ENCODE results near the gene GNAZ. TPM values are rescaled to one million over a fixed set of nuclear protein-coding genes. Genes with fewer than 3 reads are reported as not detected.

GNAZ gene
- total RNA-seq, 1 donor: 1.1 TPM

GRCh38 chr22:23075525-23076216 is 5.4 kb downstream of the GNAZ start:
- DNase-seq (ENCODE audit: low read depth in 2 of 3, low spot score in 2 of 3): no peak

GRCh38 chr22:23076896-23077572 is 6.7 kb downstream of the GNAZ start:
- DNase-seq (ENCODE audit: low read depth in 2 of 3, low spot score in 2 of 3): no peak

GRCh38 chr22:23077627-23078461 is 7.5 kb downstream of the GNAZ start:
- DNase-seq (ENCODE audit: low read depth in 2 of 3, low spot score in 2 of 3): no peak

- no peak for DNase-seq (ENCODE audit: low read depth in 2 of 3, low spot score in 2 of 3)
Measured at GRCh38 chr22:23078462-23078787, 8.1 kb downstream of the GNAZ start.

- DNase-seq (ENCODE audit: low read depth in 2 of 3, low spot score in 2 of 3): no peak
Measured at GRCh38 chr22:23079240-23079768, 9.0 kb downstream of the GNAZ start.

- DNase-seq (ENCODE audit: low read depth in 2 of 3, low spot score in 2 of 3): no peak
Measured at GRCh38 chr22:23079814-23080521, 9.6 kb downstream of the GNAZ start.

- DNase-seq (ENCODE audit: low read depth in 2 of 3, low spot score in 2 of 3): no peak
Measured at GRCh38 chr22:23080613-23081290, 10.4 kb downstream of the GNAZ start.

- no peak for DNase-seq (ENCODE audit: low read depth in 2 of 3, low spot score in 2 of 3)
Measured at GRCh38 chr22:23082534-23083314, 12.4 kb downstream of the GNAZ start.

GRCh38 chr22:23083315-23084021 is 13.1 kb downstream of the GNAZ start:
- no peak for DNase-seq (ENCODE audit: low read depth in 2 of 3, low spot score in 2 of 3)

- DNase-seq (ENCODE audit: low read depth in 2 of 3, low spot score in 2 of 3): no peak
Measured at GRCh38 chr22:23084453-23085350, 14.4 kb downstream of the GNAZ start.

- DNase-seq (ENCODE audit: low read depth in 2 of 3, low spot score in 2 of 3): no peak
Measured at GRCh38 chr22:23085351-23085671, 15.0 kb downstream of the GNAZ start.

GRCh38 chr22:23085785-23086184 is 15.5 kb downstream of the GNAZ start:
- no peak for DNase-seq (ENCODE audit: low read depth in 2 of 3, low spot score in 2 of 3)

- no peak for DNase-seq (ENCODE audit: low read depth in 2 of 3, low spot score in 2 of 3)
Measured at GRCh38 chr22:23086263-23086662, 15.9 kb downstream of the GNAZ start.

GRCh38 chr22:23086787-23087186 is 16.5 kb downstream of the GNAZ start:
- DNase-seq (ENCODE audit: low read depth in 2 of 3, low spot score in 2 of 3): peak in 2 of 3 donors; percentile 59 to 79

GRCh38 chr22:23088199-23088604 is 17.9 kb downstream of the GNAZ start:
- peak in 2 of 3 donors; percentile 25 to 31 for DNase-seq (ENCODE audit: low read depth in 2 of 3, low spot score in 2 of 3)

- DNase-seq (ENCODE audit: low read depth in 2 of 3, low spot score in 2 of 3): no peak
Measured at GRCh38 chr22:23089010-23089409, 18.7 kb downstream of the GNAZ start.

- no peak for DNase-seq (ENCODE audit: low read depth in 2 of 3, low spot score in 2 of 3)
Measured at GRCh38 chr22:23089633-23090456, 19.5 kb downstream of the GNAZ start.
